ENCODE results near the gene RAB11FIP4. TPM values are rescaled to one million over a fixed set of nuclear protein-coding genes. Genes with fewer than 3 reads are reported as not detected.

Gene RAB11FIP4
- total RNA-seq, 2 donors from 2014 or later = 0.68 to 3.7 TPM

GRCh38 chr17:31490019-31490650, 98.7 kb downstream of the RAB11FIP4 start:
- no peaks in the 10 kb centered on the region for H3K36me3 ChIP-seq
- no peak for DNase-seq (ENCODE audit: low spot score)
- TF ChIP-seq CTCF (IDR thresholded peaks at IDR 0.05) = no peak
- no peaks in the 10 kb centered on the region for H3K27me3 ChIP-seq (replicated peaks; ENCODE audit: insufficient read depth)
- H3K4me3 ChIP-seq = no peak overlapping the region
- H3K9me3 ChIP-seq = no peaks in the 10 kb centered on the region
- ATAC-seq (ENCODE audit: insufficient number of reproducible peaks, low FRiP score, low read depth) = no peak
- H3K27ac ChIP-seq = no peak overlapping the region
- H3K4me1 ChIP-seq (ENCODE audit: control insufficient read depth in 1 of 2, low read depth in 2 of 2) = peaks cover 11 to 14% of the 10 kb centered on the region in 2 donors

GRCh38 chr17:31490671-31491375, 99.3 kb downstream of the RAB11FIP4 start:
- H3K36me3 ChIP-seq = no peaks in the 10 kb centered on the region
- ATAC-seq (ENCODE audit: insufficient number of reproducible peaks, low FRiP score, low read depth) (no peak), DNase-seq (ENCODE audit: low spot score) (no peak)
- no peak for TF ChIP-seq CTCF (IDR thresholded peaks at IDR 0.05)
- no peak overlapping the region for H3K27ac ChIP-seq
- no peak overlapping the region for H3K4me3 ChIP-seq
- peaks cover 11 to 14% of the 10 kb centered on the region in 2 donors for H3K4me1 ChIP-seq (ENCODE audit: control insufficient read depth in 1 of 2, low read depth in 2 of 2)
- no peaks in the 10 kb centered on the region for H3K9me3 ChIP-seq
- no peaks in the 10 kb centered on the region for H3K27me3 ChIP-seq (replicated peaks; ENCODE audit: insufficient read depth)

- H3K36me3 ChIP-seq = no peaks in the 10 kb centered on the region
- no peak for ATAC-seq (ENCODE audit: insufficient number of reproducible peaks, low FRiP score, low read depth)
- DNase-seq (ENCODE audit: low spot score) = no peak
- TF ChIP-seq CTCF (IDR thresholded peaks at IDR 0.05) = no peak
- H3K27ac ChIP-seq = no peak overlapping the region
- H3K4me3 ChIP-seq = no peak overlapping the region
- no peaks in the 10 kb centered on the region for H3K27me3 ChIP-seq (replicated peaks; ENCODE audit: insufficient read depth)
- H3K4me1 ChIP-seq (ENCODE audit: control insufficient read depth in 1 of 2, low read depth in 2 of 2) = peaks cover 11 to 14% of the 10 kb centered on the region in 2 donors
- no peaks in the 10 kb centered on the region for H3K9me3 ChIP-seq
These were observed 100.1 kb downstream of the RAB11FIP4 start for GRCh38 chr17:31491376-31492131.

GRCh38 chr17:31492206-31492605, 100.7 kb downstream of the RAB11FIP4 start:
- DNase-seq (ENCODE audit: low spot score) (no peak), ATAC-seq (ENCODE audit: insufficient number of reproducible peaks, low FRiP score, low read depth) (no peak)
- Histone ChIP-seq H3K4me1 (ENCODE audit: control insufficient read depth in 1 of 2, low read depth in 2 of 2) (peaks cover 8 to 12% of the 10 kb centered on the region in 2 donors), H3K4me3 (no peak overlapping the region), H3K27me3 (replicated peaks; ENCODE audit: insufficient read depth) (no peaks in the 10 kb centered on the region), H3K36me3 (no peaks in the 10 kb centered on the region), H3K9me3 (no peaks in the 10 kb centered on the region), H3K27ac (no peak overlapping the region)
- TF ChIP-seq CTCF (IDR thresholded peaks at IDR 0.05) = no peak
